CD4-positive, alpha-beta memory T cell (primary cell): Measurements from ENCODE around the gene ASTN2. TPM values are rescaled to one million over a fixed set of nuclear protein-coding genes. Genes with fewer than 3 reads are reported as not detected.

Experiments
- CTCF ChIA-PET: fragments of 350-600 bp; sonication (Branson Sonifier 250); formaldehyde crosslinking; loops from one replicate; lab custom pipeline; 2021; ENCODE audit warnings: inconsistent platforms; ENCODE audit not compliant: partially characterized antibody; lab: Charles Lee
- POLR2A ChIA-PET: fragments of 350-600 bp; sonication (Branson Sonifier 250); formaldehyde crosslinking; loops from one replicate; lab custom pipeline; 2021; ENCODE audit not compliant: partially characterized antibody; lab: Charles Lee
- DNase-seq, 5 donors: peaks; one replicate each; pipeline versions ENCODE4 v3.0.0 to v3.0.0-alpha.2; 2020 to 2022; ENCODE audit warnings: mixed read lengths in 1 of 5
- H3K27ac ChIP-seq: one replicate; pipeline ENCODE4 v1.7.0; 2013; ENCODE audit warnings: low read depth, low read length
- H3K27me3 ChIP-seq: 2 replicates; pipeline ENCODE4 v1.7.0; 2013; ENCODE audit warnings: mild to moderate bottlenecking, low read length, moderate library complexity; ENCODE audit not compliant: insufficient read depth
- H3K36me3 ChIP-seq: 2 replicates; pipeline ENCODE4 v1.7.0; 2013; ENCODE audit warnings: mild to moderate bottlenecking, low read length, moderate library complexity; ENCODE audit not compliant: insufficient read depth
- H3K4me1 ChIP-seq: 2 replicates; pipeline ENCODE4 v1.7.0; 2013; ENCODE audit warnings: mild to moderate bottlenecking, low read length, moderate library complexity; ENCODE audit not compliant: insufficient read depth
- H3K4me3 ChIP-seq, 2 donors: one replicate each; pipeline ENCODE4 v1.7.0; 2013; ENCODE audit warnings: low read length in 2 of 2, mild to moderate bottlenecking in 1 of 2
- H3K9me3 ChIP-seq, 2 donors: one replicate each; pipeline ENCODE4 v1.7.0; 2013; ENCODE audit warnings: low read length in 2 of 2, control low read depth in 1 of 2; ENCODE audit not compliant: control insufficient read depth in 1 of 2
- H3K27ac Mint-ChIP-seq, 7 donors: one replicate each; pipeline ENCODE4 v1.8.0; 2020 to 2021; ENCODE audit warnings: mixed read lengths in 7 of 7, mild to moderate bottlenecking in 6 of 7, inconsistent platforms in 3 of 7, moderate library complexity in 3 of 7
- H3K27me3 Mint-ChIP-seq, 2 donors: one replicate each; pipeline ENCODE4 v1.8.0; 2020 to 2021; ENCODE audit warnings: mixed read lengths in 2 of 2
- H3K36me3 Mint-ChIP-seq, 2 donors: one replicate each; pipeline ENCODE4 v1.8.0; 2020 to 2021; ENCODE audit warnings: mixed read lengths in 2 of 2, inconsistent platforms in 1 of 2, mild to moderate bottlenecking in 1 of 2
- H3K4me1 Mint-ChIP-seq, 4 donors: one replicate each; pipeline ENCODE4 v1.8.0; 2020 to 2021; ENCODE audit warnings: mixed read lengths in 4 of 4, mild to moderate bottlenecking in 1 of 4
- H3K4me3 Mint-ChIP-seq, 8 donors: one replicate each; pipeline ENCODE4 v1.8.0; 2020 to 2021; ENCODE audit warnings: mixed read lengths in 8 of 8, mild to moderate bottlenecking in 7 of 8, moderate library complexity in 6 of 8, inconsistent platforms in 3 of 8
- H3K9me3 Mint-ChIP-seq, 8 donors: one replicate each; pipeline ENCODE4 v1.8.0; 2020 to 2021; ENCODE audit warnings: mixed read lengths in 8 of 8, mild to moderate bottlenecking in 5 of 8, inconsistent platforms in 3 of 8, moderate library complexity in 1 of 8
- intact Hi-C: fragments of 100-400 bp; cut with micrococcal nuclease; formaldehyde crosslinking; loops from one replicate; pipeline ENCODE4 v1.15.1; 2023
- polyA plus RNA-seq, 2 donors: library from polyadenylated mRNA; unstranded; fragments of 300-500 nt; fragmentation: Illumina TruSeq; gene quantifications; one replicate each; pipeline ENCODE4 v1.2.3, GENCODE V29; 2021
- total RNA-seq, 2 experiments: library from RNA; stranded (reverse); gene quantifications; one replicate each; pipeline ENCODE4 v1.2.3, GENCODE V29; 2021

The ASTN2 gene
- total and polyA plus RNA-seq, 4 experiments from 2014 or later: 2.7 to 5.9 (median 4.8) TPM

DNA sequence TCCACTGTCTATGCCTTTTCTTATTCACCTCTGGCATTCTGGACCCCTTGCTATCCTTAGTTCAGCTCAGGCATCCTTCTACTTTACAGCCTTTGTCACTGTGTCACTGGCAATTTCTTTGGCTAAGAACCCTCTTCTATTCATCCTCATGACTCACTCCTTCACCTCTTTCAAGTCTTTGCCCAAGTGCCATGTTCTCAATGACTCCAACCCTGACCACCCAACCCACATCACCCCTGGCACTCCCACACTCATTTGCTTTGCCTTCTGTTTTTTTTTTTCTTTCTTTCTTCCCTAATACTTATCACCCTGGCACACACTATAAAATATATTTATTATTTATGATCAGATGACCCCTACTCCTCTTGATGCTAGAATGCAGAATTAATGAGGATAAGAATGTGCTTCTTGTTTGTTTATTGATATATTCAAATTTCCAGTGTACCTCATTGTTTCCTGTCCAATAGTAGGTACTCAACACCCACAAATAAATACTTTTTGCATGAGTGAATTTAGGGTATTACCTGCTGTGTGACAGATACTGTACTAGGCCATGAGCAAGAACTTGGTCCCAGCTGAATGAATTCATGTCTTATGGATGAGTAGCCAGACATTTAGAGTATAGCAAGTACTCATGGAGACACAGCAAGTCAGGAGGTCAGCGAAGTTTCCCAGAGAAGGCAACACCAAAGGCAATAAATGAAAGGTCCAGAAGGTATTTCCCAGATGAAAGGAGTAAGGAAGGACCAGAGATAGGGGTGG lies 1025.1 kb downstream of the ASTN2 start:
- peaks cover 0 to 24% of the 10 kb centered on the region in 2 donors for H3K36me3 Mint-ChIP-seq
- no peak overlapping the region for H3K27ac ChIP-seq
- intact Hi-C loops: no loop called here
- H3K4me3 Mint-ChIP-seq: no peak overlapping the region
- peaks cover 0 to 2% (median 0%) of the 10 kb centered on the region in 8 donors for H3K9me3 Mint-ChIP-seq
- H3K9me3 ChIP-seq: no peaks in the 10 kb centered on the region
- H3K4me3 ChIP-seq: no peak overlapping the region
- no peak overlapping the region for H3K27ac Mint-ChIP-seq
- peaks cover 0 to 2% (median 0%) of the 10 kb centered on the region in 4 donors for H3K4me1 Mint-ChIP-seq
- H3K27me3 ChIP-seq: no peaks in the 10 kb centered on the region
- no peaks in the 10 kb centered on the region for H3K27me3 Mint-ChIP-seq
- ChIA-PET CTCF (no interaction called here), POLR2A (no interaction called here)
- no peaks in the 10 kb centered on the region for H3K36me3 ChIP-seq
- no peak for DNase-seq
- H3K4me1 ChIP-seq: no peaks in the 10 kb centered on the region

DNA sequence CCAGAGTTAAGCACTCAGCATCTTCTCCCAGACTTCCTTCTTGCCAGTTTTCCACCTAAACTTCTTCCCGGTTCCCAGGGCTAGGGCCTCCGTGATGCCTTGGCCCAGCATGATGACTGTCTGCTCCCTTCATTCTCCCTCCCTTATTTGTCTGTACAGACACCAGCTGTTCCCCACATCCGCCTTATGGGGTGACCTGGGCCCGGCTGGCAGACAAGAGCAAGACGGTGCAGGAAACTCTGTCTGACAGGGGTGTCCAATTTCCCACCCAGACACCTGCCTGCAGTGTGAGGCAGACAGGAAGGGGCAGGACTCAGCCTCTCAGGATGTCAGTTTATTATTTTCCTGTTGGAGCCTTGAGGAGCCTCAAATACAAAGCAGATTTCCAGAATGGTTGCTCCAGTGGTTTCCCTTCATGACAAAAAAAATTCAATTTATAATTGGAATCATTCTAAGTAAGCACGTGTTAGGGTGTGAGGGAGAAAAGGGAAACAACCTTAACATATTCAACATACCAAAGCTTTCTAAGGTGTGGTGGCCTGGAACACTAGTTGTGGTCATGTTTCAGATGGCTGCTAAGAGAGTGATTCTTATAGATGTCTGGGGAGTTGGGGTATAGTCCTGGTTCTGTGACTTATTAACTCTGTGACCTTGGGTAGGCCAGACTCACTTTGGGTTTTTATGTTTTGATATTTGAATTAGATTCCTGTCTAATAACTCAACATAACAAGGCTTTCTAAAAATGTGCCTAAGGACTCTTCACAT lies 1026.7 kb downstream of the ASTN2 start:
- intact Hi-C loops: no loop called here
- CTCF ChIA-PET: no interaction called here
- DNase-seq: no peak
- peaks cover 0 to 2% (median 0%) of the 10 kb centered on the region in 8 donors for H3K9me3 Mint-ChIP-seq
- peaks cover 0 to 21% of the 10 kb centered on the region in 2 donors for H3K36me3 Mint-ChIP-seq
- peaks cover 0 to 2% (median 0%) of the 10 kb centered on the region in 4 donors for H3K4me1 Mint-ChIP-seq
- no peak overlapping the region for H3K27ac Mint-ChIP-seq
- no peaks in the 10 kb centered on the region for H3K27me3 Mint-ChIP-seq
- Histone ChIP-seq H3K4me3 (no peak overlapping the region), H3K4me1 (no peaks in the 10 kb centered on the region), H3K27ac (no peak overlapping the region), H3K27me3 (no peaks in the 10 kb centered on the region), H3K36me3 (no peaks in the 10 kb centered on the region), H3K9me3 (no peaks in the 10 kb centered on the region)
- POLR2A ChIA-PET: no interaction called here
- H3K4me3 Mint-ChIP-seq: no peak overlapping the region

DNA sequence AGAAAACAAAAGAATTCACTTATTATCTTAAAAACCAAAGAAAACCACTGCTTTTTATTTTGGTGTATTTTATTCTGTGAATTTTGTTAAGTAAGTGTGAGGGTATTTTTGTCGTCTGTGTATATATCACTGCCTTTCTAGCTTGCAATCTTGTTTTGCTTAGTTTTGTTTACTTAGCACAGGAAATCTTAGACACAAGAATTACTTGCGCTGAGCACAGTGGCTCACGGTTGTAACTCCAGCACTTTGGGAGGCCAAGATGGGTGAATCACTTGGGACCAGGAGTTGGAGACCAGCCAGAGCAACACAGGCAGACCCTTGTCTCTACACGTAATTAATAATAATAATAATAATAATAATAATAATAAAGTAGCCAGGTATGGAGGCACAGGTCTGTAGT lies 1030.9 kb downstream of the ASTN2 start:
- Mint-ChIP-seq H3K36me3 (no peaks in the 10 kb centered on the region), H3K9me3 (no peaks in the 10 kb centered on the region), H3K4me1 (no peaks in the 10 kb centered on the region), H3K4me3 (no peak overlapping the region), H3K27me3 (no peaks in the 10 kb centered on the region), H3K27ac (no peak overlapping the region)
- H3K36me3 ChIP-seq: no peaks in the 10 kb centered on the region
- no peak for DNase-seq
- ChIA-PET CTCF (no interaction called here), POLR2A (no interaction called here)
- H3K4me3 ChIP-seq: no peak overlapping the region
- no peaks in the 10 kb centered on the region for H3K4me1 ChIP-seq
- no peaks in the 10 kb centered on the region for H3K27me3 ChIP-seq
- no peak overlapping the region for H3K27ac ChIP-seq
- intact Hi-C loops: no loop called here
- H3K9me3 ChIP-seq: no peaks in the 10 kb centered on the region

DNA sequence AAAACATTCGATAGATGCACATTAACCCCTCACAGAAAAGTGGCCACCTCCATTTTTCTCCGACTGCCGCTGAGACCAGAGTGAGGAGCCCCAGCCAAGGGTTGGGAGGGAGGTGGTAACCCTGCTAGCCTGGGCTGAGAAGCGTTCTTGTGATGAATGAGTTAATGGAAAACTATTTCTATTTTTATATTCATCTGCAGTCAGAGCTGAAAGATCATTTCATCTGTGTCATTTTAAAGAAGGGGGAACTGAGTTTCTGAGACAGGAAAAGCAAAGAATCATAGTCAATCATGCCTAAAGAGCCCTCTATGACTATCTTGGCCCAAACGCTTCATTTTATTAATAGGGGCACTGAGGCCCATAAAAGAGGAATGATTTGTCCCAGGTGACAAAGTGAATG lies 1031.7 kb downstream of the ASTN2 start:
- H3K27ac Mint-ChIP-seq: no peak overlapping the region
- no peaks in the 10 kb centered on the region for H3K27me3 ChIP-seq
- H3K4me1 ChIP-seq: no peaks in the 10 kb centered on the region
- DNase-seq: no peak
- H3K27me3 Mint-ChIP-seq: no peaks in the 10 kb centered on the region
- no peaks in the 10 kb centered on the region for H3K9me3 Mint-ChIP-seq
- H3K9me3 ChIP-seq: no peaks in the 10 kb centered on the region
- no peak overlapping the region for H3K27ac ChIP-seq
- H3K4me3 Mint-ChIP-seq: no peak overlapping the region
- ChIA-PET CTCF (no interaction called here), POLR2A (no interaction called here)
- H3K4me3 ChIP-seq: no peak overlapping the region
- H3K36me3 Mint-ChIP-seq: no peaks in the 10 kb centered on the region
- no peaks in the 10 kb centered on the region for H3K36me3 ChIP-seq
- intact Hi-C loops: no loop called here
- no peaks in the 10 kb centered on the region for H3K4me1 Mint-ChIP-seq

DNA sequence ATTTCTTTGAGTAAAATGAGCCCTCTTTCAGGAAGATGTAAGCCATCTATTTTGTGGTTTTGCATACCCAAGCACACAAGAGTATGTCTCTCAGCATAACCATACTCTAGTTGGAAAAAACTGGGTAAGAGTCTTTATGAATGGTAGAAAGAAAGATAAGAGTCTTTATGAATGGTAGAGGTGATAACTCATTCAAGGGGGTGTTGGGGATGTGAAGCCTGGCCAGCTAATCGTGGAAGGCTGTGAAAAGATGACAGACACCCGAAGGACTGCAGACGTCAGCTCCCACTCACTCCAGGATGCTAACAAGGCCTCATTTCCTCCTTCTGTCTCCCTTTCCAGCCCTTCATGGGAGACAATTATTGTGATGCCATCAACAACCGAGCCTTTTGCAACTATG lies 1032.8 kb downstream of the ASTN2 start:
- H3K9me3 ChIP-seq: no peaks in the 10 kb centered on the region
- H3K27me3 ChIP-seq: no peaks in the 10 kb centered on the region
- H3K36me3 Mint-ChIP-seq: no peaks in the 10 kb centered on the region
- H3K36me3 ChIP-seq: no peaks in the 10 kb centered on the region
- H3K4me3 Mint-ChIP-seq: no peak overlapping the region
- no peak overlapping the region for H3K4me3 ChIP-seq
- intact Hi-C loops: no loop called here
- H3K27ac Mint-ChIP-seq: no peak overlapping the region
- H3K27ac ChIP-seq: no peak overlapping the region
- no peak for DNase-seq
- CTCF ChIA-PET: no interaction called here
- no peaks in the 10 kb centered on the region for H3K4me1 ChIP-seq
- no peaks in the 10 kb centered on the region for H3K4me1 Mint-ChIP-seq
- POLR2A ChIA-PET: no interaction called here
- H3K27me3 Mint-ChIP-seq: no peaks in the 10 kb centered on the region
- no peaks in the 10 kb centered on the region for H3K9me3 Mint-ChIP-seq

DNA sequence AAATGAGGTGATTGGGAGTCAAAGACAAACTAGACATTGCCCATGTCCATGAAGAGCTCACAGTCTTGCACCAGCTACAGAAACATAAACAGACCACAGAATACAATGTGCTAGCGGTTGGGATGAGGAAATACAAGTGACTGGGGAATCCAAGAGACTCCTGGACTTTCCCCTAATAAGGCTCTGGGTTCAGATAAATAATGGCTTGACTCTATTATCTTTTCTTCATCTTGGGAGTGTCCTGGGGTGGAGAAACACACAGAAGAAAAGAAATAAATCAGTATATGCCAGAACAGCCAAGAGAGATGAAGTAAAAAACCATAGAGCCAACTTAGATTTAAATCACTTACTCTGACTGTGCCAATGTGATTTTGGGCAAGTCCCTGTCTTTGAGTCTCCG lies 1033.5 kb downstream of the ASTN2 start:
- H3K4me3 Mint-ChIP-seq: no peak overlapping the region
- no peaks in the 10 kb centered on the region for H3K4me1 Mint-ChIP-seq
- Histone ChIP-seq H3K27me3 (no peaks in the 10 kb centered on the region), H3K36me3 (no peaks in the 10 kb centered on the region), H3K4me1 (no peaks in the 10 kb centered on the region), H3K27ac (no peak overlapping the region), H3K9me3 (no peaks in the 10 kb centered on the region), H3K4me3 (no peak overlapping the region)
- no peaks in the 10 kb centered on the region for H3K36me3 Mint-ChIP-seq
- ChIA-PET POLR2A (no interaction called here), CTCF (no interaction called here)
- H3K9me3 Mint-ChIP-seq: no peaks in the 10 kb centered on the region
- DNase-seq: no peak
- no peaks in the 10 kb centered on the region for H3K27me3 Mint-ChIP-seq
- no peak overlapping the region for H3K27ac Mint-ChIP-seq
- intact Hi-C loops: no loop called here

DNA sequence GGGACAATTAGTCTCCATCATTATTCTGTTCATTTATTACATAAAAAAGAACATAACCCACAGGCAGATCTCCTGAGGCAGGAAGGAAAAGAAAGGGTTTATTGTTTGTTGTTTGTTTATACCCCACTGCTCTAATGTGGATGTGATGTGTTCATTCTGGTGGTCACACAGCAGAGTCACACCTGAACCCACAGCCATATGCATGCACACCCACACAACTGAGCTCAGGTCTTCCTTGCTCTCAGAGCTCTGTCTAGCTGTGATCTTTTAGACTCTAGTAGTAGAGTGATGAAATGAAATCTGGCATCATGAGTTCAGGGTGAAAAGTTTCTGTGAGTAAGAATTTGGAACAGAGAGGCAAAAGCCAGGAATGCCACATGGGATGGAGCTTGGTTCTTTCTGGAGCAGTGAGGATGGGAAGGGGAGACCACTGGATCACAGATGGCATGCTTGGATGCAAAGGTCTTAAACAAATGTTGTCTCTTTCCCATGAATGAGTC lies 1034.3 kb downstream of the ASTN2 start:
- Mint-ChIP-seq H3K36me3 (no peaks in the 10 kb centered on the region), H3K27me3 (no peaks in the 10 kb centered on the region), H3K9me3 (no peaks in the 10 kb centered on the region), H3K4me3 (no peak overlapping the region), H3K4me1 (no peaks in the 10 kb centered on the region), H3K27ac (no peak overlapping the region)
- H3K9me3 ChIP-seq: no peaks in the 10 kb centered on the region
- no peak for DNase-seq
- POLR2A ChIA-PET: no interaction called here
- intact Hi-C loops: no loop called here
- H3K4me1 ChIP-seq: no peaks in the 10 kb centered on the region
- H3K27ac ChIP-seq: no peak overlapping the region
- H3K36me3 ChIP-seq: no peaks in the 10 kb centered on the region
- no peak overlapping the region for H3K4me3 ChIP-seq
- no peaks in the 10 kb centered on the region for H3K27me3 ChIP-seq
- CTCF ChIA-PET: no interaction called here
